ENCODE data around the gene APOA1.

Gene APOA1

GRCh38 chr11:116786966-116787365 lies 50.5 kb downstream of the APOA1 start:
- no peak for DNase-seq

GRCh38 chr11:116786326-116786725 lies 51.1 kb downstream of the APOA1 start:
- DNase-seq: no peak
